Left ventricle myocardium superior (tissue), 1 donor: ENCODE results near the gene GRIA1. TPM values are rescaled to one million over a fixed set of nuclear protein-coding genes. Genes with fewer than 3 reads are reported as not detected.

Experiments
- ATAC-seq: fragments of 200-7000 bp; cut with Tn5 transposase; one replicate; pipeline ENCODE4 v1.9.1; 2020; ENCODE audit warnings: mild to moderate bottlenecking, moderate library complexity
- DNase-seq: peaks from one replicate; pipeline ENCODE4 v3.0.0-alpha.2; 2020
- intact Hi-C: fragments of 100-400 bp; cut with micrococcal nuclease; formaldehyde crosslinking; loops from one replicate; pipeline ENCODE4 v1.11.0; 2022
- total RNA-seq: library from RNA; stranded (reverse); fragmentation: NEBNext Ultra II Directional; extraction: Animal tissue kit (Norgen Biotek cat#: 25700); gene quantifications from one replicate; pipeline ENCODE4 v1.2.1, GENCODE V29; 2021
- donor health status: DM: no; HTN: yes; CAD: no; lungs with severe emphysema.

GRIA1 gene
- total RNA-seq, 1 donor from 2014 or later: 0.15 TPM

DNA sequence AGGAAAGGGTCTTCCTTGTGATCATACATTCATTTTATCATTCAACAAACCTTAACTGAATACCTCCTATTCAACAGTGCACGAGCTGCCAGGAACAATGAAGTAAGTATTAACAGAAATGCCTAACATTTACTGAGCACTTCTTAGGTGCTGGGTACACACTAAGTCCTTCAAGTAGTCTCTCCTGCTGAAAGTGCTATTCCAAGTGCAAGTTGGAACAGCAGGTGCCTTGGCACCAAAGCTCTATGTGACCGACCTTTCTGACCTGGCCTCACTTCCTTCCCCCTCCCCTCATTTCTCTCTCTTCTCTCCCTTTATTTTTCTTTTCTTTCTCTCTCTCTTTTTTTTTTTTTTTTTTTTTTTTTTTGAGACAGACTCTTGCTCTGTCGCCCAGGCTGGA, 94.5 kb downstream of the GRIA1 start:
- DNase-seq (no peak), ATAC-seq (no peak)
- intact Hi-C loops: no loop called here

- no peak for ATAC-seq
- DNase-seq: no peak
- intact Hi-C loops: no loop called here
Measured at GRCh38 chr5:153585622-153586277, 95.3 kb downstream of the GRIA1 start.

GRCh38 chr5:153592081-153592480, 101.6 kb downstream of the GRIA1 start:
- DNase-seq: no peak
- ATAC-seq: no peak
- intact Hi-C loops: no loop called here

DNA sequence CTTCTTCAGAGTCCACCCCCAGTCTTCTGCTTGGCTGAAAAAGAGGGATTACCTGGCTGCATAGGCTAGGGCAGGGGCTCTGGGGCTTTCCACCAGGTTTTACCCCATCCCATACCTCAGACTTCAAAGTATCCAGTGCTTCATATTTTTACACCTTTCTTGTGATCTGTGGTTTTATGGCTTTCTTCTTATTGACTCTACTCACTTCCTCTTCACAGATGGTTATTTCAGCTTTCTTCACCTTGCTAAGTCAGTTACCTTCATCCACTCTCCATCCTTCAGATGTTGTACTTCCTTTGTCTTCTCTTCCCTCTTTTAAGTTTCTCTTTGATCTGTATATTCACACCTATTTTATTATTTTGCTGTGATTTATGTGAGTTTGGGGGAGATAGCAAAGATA, 104.3 kb downstream of the GRIA1 start:
- intact Hi-C loops: no loop called here
- ATAC-seq (no peak), DNase-seq (no peak)

GRCh38 chr5:153598099-153598498, 107.6 kb downstream of the GRIA1 start:
- DNase-seq (no peak), ATAC-seq (no peak)
- intact Hi-C loops: no loop called here

DNA sequence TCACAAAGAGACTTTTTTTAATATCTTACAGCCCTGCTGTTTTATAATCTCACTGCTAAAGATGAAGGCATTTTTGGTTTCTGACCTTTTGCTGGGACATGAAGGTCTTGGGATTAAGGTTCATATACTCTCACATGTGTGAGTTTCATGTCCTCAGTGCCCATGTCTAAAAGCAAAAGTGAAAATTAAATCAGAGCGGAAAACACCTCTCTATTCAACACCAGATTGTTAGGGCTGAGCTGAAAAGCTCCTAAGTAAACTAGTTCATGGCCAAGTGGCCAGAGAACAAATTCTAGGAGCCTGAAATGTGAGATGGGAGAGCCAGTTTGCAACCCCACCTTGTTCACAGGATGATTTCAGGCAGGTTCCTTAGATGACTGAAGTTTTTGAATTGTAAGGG, 110.9 kb downstream of the GRIA1 start:
- no peak for DNase-seq
- intact Hi-C loops: no loop called here
- ATAC-seq: no peak

DNA sequence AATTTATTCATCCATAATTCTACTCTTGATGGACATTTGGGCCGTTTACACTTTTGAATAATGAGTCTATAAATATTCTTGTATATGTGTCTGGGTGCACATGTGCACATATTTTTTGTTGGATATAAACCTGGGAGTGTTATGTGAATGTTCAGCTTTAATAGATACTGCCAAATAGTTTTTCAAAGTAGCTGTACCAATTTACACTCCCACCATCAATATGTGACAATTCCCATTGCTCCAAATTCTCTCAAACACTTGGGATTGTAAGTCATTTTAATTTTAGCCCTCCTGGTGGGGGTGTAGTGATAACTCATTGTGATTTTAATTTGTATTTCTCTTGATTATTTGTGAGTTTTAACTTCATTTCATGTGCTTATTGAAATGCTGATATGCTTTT, 114.9 kb downstream of the GRIA1 start:
- intact Hi-C loops: no loop called here
- ATAC-seq: no peak
- DNase-seq: no peak

GRCh38 chr5:153610009-153610408, 119.5 kb downstream of the GRIA1 start:
- ATAC-seq: peak; percentile 66
- intact Hi-C loops: no loop called here
- DNase-seq: no peak

DNA sequence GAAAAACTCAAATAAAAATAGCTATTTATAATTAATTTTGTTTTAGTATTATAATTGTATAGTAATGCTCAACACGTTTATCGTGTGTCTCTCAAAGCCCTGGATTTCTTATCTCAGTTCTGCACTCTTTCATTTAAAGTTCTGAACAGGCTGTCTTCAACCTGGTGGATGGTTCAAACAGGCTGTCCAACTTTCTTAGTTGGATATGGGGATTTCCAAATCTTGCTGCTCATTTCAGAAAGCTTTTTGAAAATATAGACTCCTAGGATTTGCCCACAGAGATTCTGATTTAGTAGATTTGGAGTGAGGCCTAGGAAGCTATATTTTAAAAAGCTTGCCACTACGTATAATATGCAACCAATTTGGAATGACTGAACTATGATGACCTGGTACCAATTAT, 120.3 kb downstream of the GRIA1 start:
- intact Hi-C loops: no loop called here
- ATAC-seq: no peak
- no peak for DNase-seq

DNA sequence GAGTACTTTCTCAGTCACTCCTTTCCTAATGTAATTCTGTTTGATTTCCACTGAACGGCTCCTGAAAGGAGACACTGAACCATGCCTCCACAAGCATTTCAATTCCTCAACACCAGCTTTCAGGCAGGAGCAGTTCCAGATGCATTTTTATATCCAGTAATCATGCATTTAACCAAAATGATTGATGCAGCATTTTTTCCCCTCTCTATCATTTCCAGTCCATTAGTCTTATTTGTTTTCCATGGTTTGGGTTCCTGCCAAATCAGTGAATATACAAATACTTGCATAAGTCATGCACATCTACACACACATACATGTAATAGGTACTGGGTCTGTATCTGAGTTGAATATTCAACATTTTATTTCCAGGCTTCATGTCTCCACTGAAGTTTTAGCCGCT, 122.7 kb downstream of the GRIA1 start:
- intact Hi-C loops: no loop called here
- ATAC-seq: no peak
- no peak for DNase-seq

- ATAC-seq (no peak), DNase-seq (no peak)
- intact Hi-C loops: no loop called here
Measured at GRCh38 chr5:153613672-153614071, 123.2 kb downstream of the GRIA1 start.

DNA sequence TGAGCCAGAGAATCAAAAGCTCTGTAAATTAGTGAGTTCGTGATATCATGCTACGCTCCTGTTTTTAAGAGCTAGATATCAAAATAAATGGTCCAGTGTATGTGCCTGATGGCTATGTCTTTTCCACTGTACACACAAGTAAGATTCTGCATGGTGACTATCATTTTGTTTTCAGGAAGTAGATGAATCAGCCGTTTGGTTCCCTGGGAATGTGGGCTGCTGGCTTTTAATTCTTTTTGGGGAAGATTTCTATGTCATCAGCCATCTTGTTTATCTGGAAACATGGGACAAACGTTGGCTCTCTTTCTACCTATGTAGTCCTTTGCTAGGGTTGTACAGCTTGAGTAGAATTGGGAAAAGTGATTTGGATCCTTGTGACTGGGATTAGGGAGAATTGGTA, 126.7 kb downstream of the GRIA1 start:
- ATAC-seq (no peak), DNase-seq (no peak)
- intact Hi-C loops: no loop called here

- ATAC-seq (no peak), DNase-seq (no peak)
- intact Hi-C loops: no loop called here
Measured at GRCh38 chr5:153618307-153618706, 127.8 kb downstream of the GRIA1 start.

DNA sequence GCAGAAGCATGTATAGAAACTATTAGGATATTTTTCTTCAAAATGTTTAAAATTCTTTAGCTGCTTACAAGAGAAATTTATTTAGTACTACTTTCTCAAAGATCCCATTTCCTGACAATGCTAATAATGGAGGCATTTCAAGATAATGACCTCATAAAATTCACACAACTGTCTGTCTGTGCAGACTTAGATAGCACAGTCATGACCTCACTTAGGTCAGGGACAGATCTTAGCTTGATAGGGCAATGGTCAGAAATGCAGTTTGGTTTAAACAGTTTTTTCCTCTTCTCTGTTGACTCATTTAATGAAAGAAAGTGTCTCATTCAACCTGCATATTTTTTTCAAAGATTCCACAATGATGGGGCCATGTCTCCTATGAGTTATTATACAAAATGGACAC, 128.4 kb downstream of the GRIA1 start:
- intact Hi-C loops: no loop called here
- DNase-seq (no peak), ATAC-seq (no peak)

GRCh38 chr5:153619771-153620170, 129.3 kb downstream of the GRIA1 start:
- no peak for ATAC-seq
- intact Hi-C loops: no loop called here
- no peak for DNase-seq

- intact Hi-C loops: no loop called here
- no peak for DNase-seq
- ATAC-seq: no peak
Measured at GRCh38 chr5:153623124-153623523, 132.7 kb downstream of the GRIA1 start.

- no peak for DNase-seq
- intact Hi-C loops: no loop called here
- no peak for ATAC-seq
Measured at GRCh38 chr5:153623751-153624450, 133.4 kb downstream of the GRIA1 start.

DNA sequence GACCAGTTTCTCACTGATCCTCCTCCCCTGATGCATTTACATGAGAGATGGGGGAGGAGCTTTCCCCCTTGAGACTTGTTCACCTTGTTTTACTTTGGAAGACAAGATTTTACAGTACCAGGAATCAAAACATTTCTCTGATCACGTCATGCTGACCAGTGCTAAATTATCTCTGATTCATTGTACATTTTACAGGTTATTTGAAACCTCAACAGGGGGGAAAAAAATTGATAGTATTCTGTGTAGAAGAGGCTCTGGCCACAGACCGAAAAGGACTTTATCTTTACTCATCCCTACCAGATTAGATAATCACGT, 133.9 kb downstream of the GRIA1 start:
- ATAC-seq: no peak

DNA sequence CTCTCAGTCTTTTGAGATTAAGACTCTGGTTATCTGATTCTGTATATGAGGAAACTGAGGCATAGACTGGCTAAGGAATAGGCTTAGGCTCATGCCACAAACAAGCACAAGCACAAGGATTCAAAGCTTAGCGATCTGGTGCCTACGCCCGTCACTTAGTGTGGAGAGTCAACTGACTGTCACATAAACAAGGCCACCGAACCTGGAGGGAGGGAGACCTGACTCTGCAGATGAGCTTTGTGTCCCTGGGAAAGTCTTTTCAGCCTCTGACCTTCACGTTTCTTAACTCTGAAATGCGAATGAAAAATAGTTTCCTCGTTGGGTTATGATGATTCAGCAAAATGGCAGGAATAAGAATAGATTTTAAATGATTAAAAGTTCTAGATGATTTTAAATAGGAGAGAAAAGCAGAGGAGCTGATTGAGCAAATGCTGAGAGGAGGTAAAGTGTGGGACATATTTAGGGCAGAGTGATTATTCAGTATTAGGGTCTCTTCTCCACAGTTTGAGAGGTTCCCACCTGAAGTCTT, 135.4 kb downstream of the GRIA1 start:
- DNase-seq (no peak), ATAC-seq (no peak)
- intact Hi-C loops: no loop called here

More for the DNA sequence above, 133.9 kb downstream of the GRIA1 start:
- DNase-seq: no peak
- intact Hi-C loops: no loop called here

DNA sequence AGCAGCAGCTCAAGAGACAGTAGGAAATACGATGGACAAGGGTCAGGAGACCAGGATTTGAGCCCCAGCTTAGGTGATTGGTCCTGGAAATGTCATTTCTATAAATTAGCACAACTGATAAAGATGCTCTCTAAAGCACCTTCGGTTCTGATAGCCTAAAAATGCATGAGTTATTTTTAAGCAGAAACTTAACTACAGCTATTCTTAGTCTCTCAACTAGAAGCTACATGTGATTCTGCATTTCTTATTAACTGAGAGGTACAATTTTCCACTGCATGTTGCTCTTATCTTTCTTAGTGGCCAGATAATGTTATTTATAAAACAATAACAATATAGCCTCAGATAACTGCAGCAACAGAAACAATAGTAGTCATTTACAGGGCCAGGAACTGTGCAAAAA, 136.4 kb downstream of the GRIA1 start:
- intact Hi-C loops: no loop called here
- no peak for DNase-seq
- ATAC-seq: peak; percentile 82
